ENCODE data around the gene SMAD4. TPM values are rescaled to one million over a fixed set of nuclear protein-coding genes. Genes with fewer than 3 reads are reported as not detected.

The SMAD4 gene
- total RNA-seq, 1 experiment from 2014 or later = 19.7 TPM

GRCh38 chr18:51133580-51134160, 103.7 kb downstream of the SMAD4 start:
- CTCF ChIA-PET = interaction anchor here (0.6 kb wide), 1 partner anchor 46 kb away, joined by 6 read pairs; no protein-coding TSS in a partner anchor
- Histone ChIP-seq H3K27me3 (ENCODE audit: low read length) (no peaks in the 10 kb centered on the region), H2AFZ (ENCODE audit: low read length) (no peak overlapping the region), H3K4me2 (ENCODE audit: low read length) (no peak overlapping the region), H3K4me3 (ENCODE audit: low read length) (no peak overlapping the region), H3K9me3 (ENCODE audit: low read length) (no peaks in the 10 kb centered on the region), H3K9ac (ENCODE audit: low read length) (no peak overlapping the region), H3K36me3 (ENCODE audit: low read depth, low read length) (no peaks in the 10 kb centered on the region), H3K27ac (ENCODE audit: low read length) (no peak overlapping the region), H3F3A (ENCODE audit: low read length, unreplicated experiment) (no peaks in the 10 kb centered on the region), H3K4me1 (ENCODE audit: insufficient read depth, low read length) (no peaks in the 10 kb centered on the region), H3K79me2 (ENCODE audit: low read length) (no peaks in the 10 kb centered on the region), H3K9me2 (replicated peaks; ENCODE audit: low read length) (no peaks in the 10 kb centered on the region), H4K20me1 (ENCODE audit: low read length) (no peaks in the 10 kb centered on the region)
- no TSS peak for BruUV-seq (replicated peaks)
- TF ChIP-seq CTCF (conservative IDR thresholded peaks at IDR 0.05; ENCODE audit: low read depth, low read length) = no peak
- no peak for TF ChIP-seq EZH2phosphoT487 (IDR thresholded peaks at IDR 0.05; ENCODE audit: borderline replicate concordance, low read length)
- TF ChIP-seq EZH2 (IDR thresholded peaks at IDR 0.05; ENCODE audit: low read length, unreplicated experiment) = no peak
- intact Hi-C loops (cut with micrococcal nuclease) = no loop called here
- ATAC-seq = no peak
- DNase-seq = no peak
- POLR2A ChIA-PET (ENCODE audit: unreplicated experiment) = no interaction called here

Other genes with a start within 250 kb of the SMAD4 start
- gene MRO, start 210.2 kb upstream of the SMAD4 start, total RNA-seq (2014; rRNA removed) = 0.55 TPM in 1 of 2 replicates, not detected in the other
- gene ME2, start 151.1 kb upstream of the SMAD4 start, total RNA-seq (2014; rRNA removed) = 21.9 and 29.1 TPM in 2 replicates
- gene ELAC1, start 62.2 kb upstream of the SMAD4 start, total RNA-seq (2014; rRNA removed) = 1.7 and 4.4 TPM in 2 replicates
- gene MEX3C, start 167.5 kb downstream of the SMAD4 start, total RNA-seq (2014; rRNA removed) = 13.2 and 15.8 TPM in 2 replicates

Data from PC-3 (cell line).